OCI-LY1 (cell line): ENCODE results near the gene PCNX1.
A peak's percentile ranks its signal among the peaks of the same experiment; 100 is the strongest.
"Not testable (repeated sequence)": the region's sequence is repeated elsewhere in the genome, so short reads cannot be mapped to it uniquely, and the experiment has no call there.

Source experiments
- H2AFZ ChIP-seq: fragments of 200-600 bp; sonication (generic), shearing (Covaris generic); 2 replicates; pipeline ENCODE4 v1.6.0; 2014; ENCODE audit warnings: antibody characterized with exemption, mild to moderate bottlenecking, low read length
- H3F3A ChIP-seq: fragments of 200-600 bp; sonication (generic), shearing (Covaris generic); 2 replicates; pipeline ENCODE4 v1.6.0; 2014; ENCODE audit warnings: mild to moderate bottlenecking, antibody characterized with exemption, low read length, moderate library complexity; ENCODE audit not compliant: insufficient read depth
- H3K27ac ChIP-seq: fragments of 200-600 bp; sonication (generic); 2 replicates; pipeline ENCODE4 v1.5.1; 2014; ENCODE audit warnings: low read length, mixed run types, mild to moderate bottlenecking, low read depth; ENCODE audit not compliant: poor library complexity, severe bottlenecking
- H3K27me3 ChIP-seq: fragments of 200-600 bp; sonication (generic); 2 replicates; pipeline ENCODE4 v1.6.0; 2014; ENCODE audit warnings: antibody characterized with exemption, mild to moderate bottlenecking, low read length, moderate library complexity; ENCODE audit not compliant: insufficient read depth
- H3K36me3 ChIP-seq: fragments of 200-600 bp; sonication (generic); 2 replicates; pipeline ENCODE4 v1.6.1; 2014; ENCODE audit warnings: mild to moderate bottlenecking, antibody characterized with exemption, low read length, moderate library complexity, mixed read lengths; ENCODE audit not compliant: insufficient read depth
- H3K4me1 ChIP-seq: fragments of 200-600 bp; sonication (generic); 2 replicates; pipeline ENCODE4 v1.5.1; 2014; ENCODE audit warnings: mild to moderate bottlenecking, low read length, moderate library complexity; ENCODE audit not compliant: insufficient read depth, severe bottlenecking
- H3K4me2 ChIP-seq: fragments of 200-600 bp; sonication (generic), shearing (Covaris generic); 2 replicates; pipeline ENCODE4 v1.6.1; 2014; ENCODE audit warnings: low read length
- H3K4me3 ChIP-seq: fragments of 200-600 bp; sonication (generic); 2 replicates; pipeline ENCODE4 v1.5.1; 2014; ENCODE audit warnings: low read length, low read depth, mild to moderate bottlenecking, mixed read lengths; ENCODE audit not compliant: poor library complexity, severe bottlenecking
- H3K79me2 ChIP-seq: fragments of 200-600 bp; shearing (Covaris generic); 2 replicates; pipeline ENCODE4 v1.6.1; 2016; ENCODE audit warnings: mixed run types, low read length, mixed read lengths; ENCODE audit not compliant: insufficient read depth
- H3K9ac ChIP-seq: fragments of 200-600 bp; sonication (generic), shearing (Covaris generic); 2 replicates; pipeline ENCODE4 v1.6.1; 2014; ENCODE audit warnings: mild to moderate bottlenecking, low read length, mixed read lengths
- H3K9me2 ChIP-seq: fragments of 200-600 bp; sonication (generic), shearing (Covaris generic); 2 replicates; pipeline ENCODE4 v1.6.1; 2014; ENCODE audit warnings: low read depth, mild to moderate bottlenecking, low read length, mixed read lengths
- H3K9me3 ChIP-seq: fragments of 200-600 bp; shearing (Covaris generic); 2 replicates; pipeline ENCODE4 v1.6.1; 2014; ENCODE audit warnings: low read length, mixed read lengths
- H4K20me1 ChIP-seq: fragments of 200-600 bp; sonication (generic), shearing (Covaris generic); 2 replicates; pipeline ENCODE4 v1.6.0; 2016; ENCODE audit warnings: mild to moderate bottlenecking, low read length; ENCODE audit not compliant: insufficient read depth
- EZH2 ChIP-seq: fragments of 200-600 bp; sonication (generic), shearing (Covaris generic); IDR thresholded peaks from 2 replicates; pipeline ENCODE4 v1.8.0; 2017; ENCODE audit warnings: borderline replicate concordance, mixed run types, mild to moderate bottlenecking, antibody characterized with exemption, low read length, moderate library complexity, mixed read lengths
- TF ChIP-seq, protein P1 (sequence below): fragments of 200-600 bp; sonication (generic), shearing (Covaris generic); IDR thresholded peaks from 2 replicates; pipeline ENCODE4 v1.5.1; 2017; ENCODE audit warnings: mild to moderate bottlenecking, antibody characterized with exemption, low read length, moderate library complexity, mixed read lengths

PCNX1 gene

GRCh38 chr14:70873627-70874026 lies 33.6 kb upstream of the PCNX1 start:
- H3K27ac ChIP-seq, result no peak overlapping the region
- no peaks in the 10 kb centered on the region; the same call in 1 of the 2 replicates for H3K36me3 ChIP-seq
- H3K9ac ChIP-seq, result no peak overlapping the region
- H3F3A ChIP-seq, result no peaks in the 10 kb centered on the region
- H3K4me2 ChIP-seq, result no peak overlapping the region
- no peaks in the 10 kb centered on the region for H3K79me2 ChIP-seq
- TF ChIP-seq EZH2, result no peak
- TF ChIP-seq, protein P1, sequence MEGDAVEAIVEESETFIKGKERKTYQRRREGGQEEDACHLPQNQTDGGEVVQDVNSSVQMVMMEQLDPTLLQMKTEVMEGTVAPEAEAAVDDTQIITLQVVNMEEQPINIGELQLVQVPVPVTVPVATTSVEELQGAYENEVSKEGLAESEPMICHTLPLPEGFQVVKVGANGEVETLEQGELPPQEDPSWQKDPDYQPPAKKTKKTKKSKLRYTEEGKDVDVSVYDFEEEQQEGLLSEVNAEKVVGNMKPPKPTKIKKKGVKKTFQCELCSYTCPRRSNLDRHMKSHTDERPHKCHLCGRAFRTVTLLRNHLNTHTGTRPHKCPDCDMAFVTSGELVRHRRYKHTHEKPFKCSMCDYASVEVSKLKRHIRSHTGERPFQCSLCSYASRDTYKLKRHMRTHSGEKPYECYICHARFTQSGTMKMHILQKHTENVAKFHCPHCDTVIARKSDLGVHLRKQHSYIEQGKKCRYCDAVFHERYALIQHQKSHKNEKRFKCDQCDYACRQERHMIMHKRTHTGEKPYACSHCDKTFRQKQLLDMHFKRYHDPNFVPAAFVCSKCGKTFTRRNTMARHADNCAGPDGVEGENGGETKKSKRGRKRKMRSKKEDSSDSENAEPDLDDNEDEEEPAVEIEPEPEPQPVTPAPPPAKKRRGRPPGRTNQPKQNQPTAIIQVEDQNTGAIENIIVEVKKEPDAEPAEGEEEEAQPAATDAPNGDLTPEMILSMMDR, result peak; percentile 20; the same call in 1 of the 2 replicates
- H3K4me3 ChIP-seq, result no peak overlapping the region
- no peaks in the 10 kb centered on the region for H3K4me1 ChIP-seq
- H3K27me3 ChIP-seq, result peaks cover 3% of the 10 kb centered on the region; the same call in 1 of the 2 replicates
- no peaks in the 10 kb centered on the region for H3K9me2 ChIP-seq
- no peak overlapping the region for H2AFZ ChIP-seq
- no peaks in the 10 kb centered on the region for H4K20me1 ChIP-seq
- no peaks in the 10 kb centered on the region for H3K9me3 ChIP-seq

DNA sequence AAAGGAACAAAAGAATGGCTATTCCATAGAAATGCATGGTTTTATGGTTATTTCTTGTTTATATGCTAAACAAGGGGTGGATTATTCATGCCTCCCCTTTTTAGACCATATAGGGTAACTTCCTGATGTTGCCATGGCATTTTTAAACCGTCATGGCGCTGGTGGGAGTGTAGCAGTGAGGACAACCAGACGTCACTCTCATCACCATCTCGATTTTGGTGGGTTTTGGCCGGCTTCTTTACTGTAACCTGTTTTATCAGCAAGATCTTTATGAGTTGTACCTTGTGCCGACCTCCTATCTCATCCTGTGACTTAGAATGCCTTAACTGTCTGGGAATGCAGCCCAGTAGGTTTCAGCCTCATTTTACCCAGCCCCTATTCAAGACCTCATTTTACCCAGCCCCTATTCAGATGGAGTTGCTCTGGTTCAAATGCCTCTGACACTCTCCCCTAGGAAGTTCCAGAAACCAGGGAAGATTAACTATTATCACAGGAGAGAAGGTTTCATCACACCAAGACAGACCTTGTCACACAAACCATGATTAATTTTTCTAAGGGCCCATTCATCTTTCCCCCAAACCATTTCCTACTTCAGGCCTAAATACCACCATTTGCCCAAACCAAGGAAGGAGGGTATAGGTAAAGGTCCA lies 31.3 kb upstream of the PCNX1 start:
- not testable (repeated sequence) for H2AFZ ChIP-seq, H3K4me2 ChIP-seq, H3K79me2 ChIP-seq, H3F3A ChIP-seq, H3K4me3 ChIP-seq, H3K9ac ChIP-seq, H3K9me2 ChIP-seq, H3K27me3 ChIP-seq, H3K36me3 ChIP-seq, H4K20me1 ChIP-seq, H3K4me1 ChIP-seq, H3K27ac ChIP-seq, H3K9me3 ChIP-seq

GRCh38 chr14:70879448-70879847 lies 27.8 kb upstream of the PCNX1 start:
- no peaks in the 10 kb centered on the region for H3K9me3 ChIP-seq
- no peak overlapping the region for H3K4me3 ChIP-seq
- no peak overlapping the region for H3K27ac ChIP-seq
- no peaks in the 10 kb centered on the region for H3K4me1 ChIP-seq
- TF ChIP-seq, protein P1, result no peak
- TF ChIP-seq EZH2, result no peak
- no peak overlapping the region for H3K4me2 ChIP-seq
- no peak overlapping the region for H2AFZ ChIP-seq
- H3K27me3 ChIP-seq, result peaks cover 3% of the 10 kb centered on the region; the same call in 1 of the 2 replicates
- H3K79me2 ChIP-seq, result no peaks in the 10 kb centered on the region
- no peaks in the 10 kb centered on the region for H3K36me3 ChIP-seq
- H4K20me1 ChIP-seq, result no peaks in the 10 kb centered on the region
- H3F3A ChIP-seq, result no peaks in the 10 kb centered on the region
- no peaks in the 10 kb centered on the region for H3K9me2 ChIP-seq
- H3K9ac ChIP-seq, result no peak overlapping the region

- H3K4me3 ChIP-seq, H3K4me1 ChIP-seq, H3K27me3 ChIP-seq, H3K27ac ChIP-seq, H3K9ac ChIP-seq, H3K36me3 ChIP-seq, H3K9me2 ChIP-seq, H3K79me2 ChIP-seq, H2AFZ ChIP-seq, H3K9me3 ChIP-seq, H3K4me2 ChIP-seq, H3F3A ChIP-seq, H4K20me1 ChIP-seq: not testable (repeated sequence)
These were observed 26.4 kb upstream of the PCNX1 start for GRCh38 chr14:70880888-70881287.
